ENCODE data around the gene BHMT.

BHMT gene
- 0 to 0.06 (median 0) reads per million in 9 experiments for total RNA-seq

GRCh38 chr5:79111387-79111959 lies at the start of gene BHMT:
BHMT (plus strand) TSS chr5:79111809; CDS start chr5:79111886, 77 bp downstream.
- Mint-ChIP-seq H3K9me3 (no peaks in the 10 kb centered on the region), H3K4me3 (no peak within 1 kb of the TSS), H3K4me1 (ENCODE audit: low read depth in 2 of 2) (peaks cover 0 to 2% of the 10 kb centered on the region in 2 donors), H3K36me3 (ENCODE audit: insufficient read depth) (peaks cover 3% of the 10 kb centered on the region), H3K27ac (no peak within 1 kb of the TSS), H3K27me3 (peaks cover 62 to 72% of the 10 kb centered on the region in 2 donors)
- ATAC-seq (replicated peaks) (no peak), DNase-seq (no peak)

- DNase-seq (no peak), ATAC-seq (replicated peaks) (no peak)
- H3K9me3 Mint-ChIP-seq: no peaks in the 10 kb centered on the region
- H3K36me3 Mint-ChIP-seq (ENCODE audit: insufficient read depth): peaks cover 2% of the 10 kb centered on the region
- no peak overlapping the region for H3K4me3 Mint-ChIP-seq
- no peaks in the 10 kb centered on the region for H3K4me1 Mint-ChIP-seq (ENCODE audit: low read depth in 2 of 2)
- H3K27ac Mint-ChIP-seq: no peak overlapping the region
- H3K27me3 Mint-ChIP-seq: peaks cover 30 to 39% of the 10 kb centered on the region in 2 donors
Observed at GRCh38 chr5:79062436-79062835, 49.2 kb upstream of the BHMT start.

- ATAC-seq (replicated peaks): no peak
- Mint-ChIP-seq H3K9me3 (no peaks in the 10 kb centered on the region), H3K27ac (no peak within 1 kb of the TSS), H3K27me3 (peaks cover 20 to 67% of the 10 kb centered on the region in 2 donors), H3K4me3 (no peak within 1 kb of the TSS), H3K36me3 (ENCODE audit: insufficient read depth) (peaks cover 2% of the 10 kb centered on the region), H3K4me1 (ENCODE audit: low read depth in 2 of 2) (peaks cover 0 to 1% of the 10 kb centered on the region in 2 donors)
- no peak for DNase-seq
Observed at GRCh38 chr5:79069488-79070349, 41.9 kb upstream of the BHMT start, which contains the start of the genes BHMT2 and DMGDH. BHMT2 (plus strand) TSS chr5:79069767; CDS start chr5:79069783, 16 bp downstream. DMGDH (minus strand) TSS chr5:79069674; CDS start chr5:79069620, 54 bp downstream.

GRCh38 chr5:79070350-79070667 lies 41.3 kb upstream of the BHMT start:
- H3K4me3 Mint-ChIP-seq: no peak overlapping the region
- H3K27ac Mint-ChIP-seq: no peak overlapping the region
- no peaks in the 10 kb centered on the region for H3K9me3 Mint-ChIP-seq
- peaks cover 2% of the 10 kb centered on the region for H3K36me3 Mint-ChIP-seq (ENCODE audit: insufficient read depth)
- H3K4me1 Mint-ChIP-seq (ENCODE audit: low read depth in 2 of 2): peaks cover 0 to 1% of the 10 kb centered on the region in 2 donors
- ATAC-seq (replicated peaks) (no peak), DNase-seq (no peak)
- H3K27me3 Mint-ChIP-seq: peaks cover 16 to 62% of the 10 kb centered on the region in 2 donors

- Mint-ChIP-seq H3K4me1 (ENCODE audit: low read depth in 2 of 2) (no peaks in the 10 kb centered on the region), H3K9me3 (no peaks in the 10 kb centered on the region), H3K27me3 (peaks cover 6 to 51% of the 10 kb centered on the region in 2 donors), H3K4me3 (no peak overlapping the region), H3K36me3 (ENCODE audit: insufficient read depth) (no peaks in the 10 kb centered on the region), H3K27ac (no peak overlapping the region)
- ATAC-seq (replicated peaks) (no peak), DNase-seq (no peak)
Observed at GRCh38 chr5:79074641-79075040, 37.0 kb upstream of the BHMT start.

GRCh38 chr5:79075646-79076426 lies 35.8 kb upstream of the BHMT start:
- Mint-ChIP-seq H3K4me3 (no peak overlapping the region), H3K4me1 (ENCODE audit: low read depth in 2 of 2) (no peaks in the 10 kb centered on the region), H3K9me3 (no peaks in the 10 kb centered on the region), H3K27me3 (peaks cover 5 to 40% of the 10 kb centered on the region in 2 donors), H3K27ac (no peak overlapping the region), H3K36me3 (ENCODE audit: insufficient read depth) (no peaks in the 10 kb centered on the region)
- ATAC-seq (replicated peaks): no peak
- DNase-seq: no peak

- Mint-ChIP-seq H3K4me1 (ENCODE audit: low read depth in 2 of 2) (no peaks in the 10 kb centered on the region), H3K36me3 (ENCODE audit: insufficient read depth) (no peaks in the 10 kb centered on the region), H3K27me3 (peaks cover 0 to 40% of the 10 kb centered on the region in 2 donors), H3K27ac (no peak overlapping the region), H3K9me3 (no peaks in the 10 kb centered on the region), H3K4me3 (no peak overlapping the region)
- ATAC-seq (replicated peaks) (no peak), DNase-seq (no peak)
Observed at GRCh38 chr5:79076819-79077218, 34.8 kb upstream of the BHMT start.

- Mint-ChIP-seq H3K27ac (no peak overlapping the region), H3K27me3 (peaks cover 0 to 31% of the 10 kb centered on the region in 2 donors), H3K36me3 (ENCODE audit: insufficient read depth) (no peaks in the 10 kb centered on the region), H3K4me1 (ENCODE audit: low read depth in 2 of 2) (no peaks in the 10 kb centered on the region), H3K9me3 (no peaks in the 10 kb centered on the region), H3K4me3 (no peak overlapping the region)
- ATAC-seq (replicated peaks) (no peak), DNase-seq (no peak)
Observed at GRCh38 chr5:79077680-79078365, 33.8 kb upstream of the BHMT start.

GRCh38 chr5:79080804-79081203 lies 30.8 kb upstream of the BHMT start:
- no peak overlapping the region for H3K4me3 Mint-ChIP-seq
- H3K27me3 Mint-ChIP-seq: peaks cover 1 to 24% of the 10 kb centered on the region in 2 donors
- no peaks in the 10 kb centered on the region for H3K4me1 Mint-ChIP-seq (ENCODE audit: low read depth in 2 of 2)
- no peak overlapping the region for H3K27ac Mint-ChIP-seq
- H3K9me3 Mint-ChIP-seq: no peaks in the 10 kb centered on the region
- H3K36me3 Mint-ChIP-seq (ENCODE audit: insufficient read depth): no peaks in the 10 kb centered on the region
- no peak for DNase-seq
- no peak for ATAC-seq (replicated peaks)

GRCh38 chr5:79081779-79082178 lies 29.8 kb upstream of the BHMT start:
- ATAC-seq (replicated peaks): no peak
- Mint-ChIP-seq H3K36me3 (ENCODE audit: insufficient read depth) (no peaks in the 10 kb centered on the region), H3K4me1 (ENCODE audit: low read depth in 2 of 2) (no peaks in the 10 kb centered on the region), H3K9me3 (no peaks in the 10 kb centered on the region), H3K27me3 (peaks cover 7 to 22% of the 10 kb centered on the region in 2 donors), H3K27ac (no peak overlapping the region), H3K4me3 (no peak overlapping the region)
- no peak for DNase-seq

- H3K4me1 Mint-ChIP-seq (ENCODE audit: low read depth in 2 of 2): no peaks in the 10 kb centered on the region
- ATAC-seq (replicated peaks): no peak
- no peak overlapping the region for H3K27ac Mint-ChIP-seq
- H3K9me3 Mint-ChIP-seq: no peaks in the 10 kb centered on the region
- peaks cover 16 to 18% of the 10 kb centered on the region in 2 donors for H3K27me3 Mint-ChIP-seq
- no peak overlapping the region for H3K4me3 Mint-ChIP-seq
- DNase-seq: no peak
- H3K36me3 Mint-ChIP-seq (ENCODE audit: insufficient read depth): no peaks in the 10 kb centered on the region
Observed at GRCh38 chr5:79086116-79086515, 25.5 kb upstream of the BHMT start.

- DNase-seq: no peak
- Mint-ChIP-seq H3K27me3 (peaks cover 10 to 17% of the 10 kb centered on the region in 2 donors), H3K4me1 (ENCODE audit: low read depth in 2 of 2) (no peaks in the 10 kb centered on the region), H3K36me3 (ENCODE audit: insufficient read depth) (no peaks in the 10 kb centered on the region), H3K27ac (no peak overlapping the region), H3K4me3 (no peak overlapping the region), H3K9me3 (no peaks in the 10 kb centered on the region)
- ATAC-seq (replicated peaks): no peak
Observed at GRCh38 chr5:79088507-79088906, 23.1 kb upstream of the BHMT start.

- H3K4me3 Mint-ChIP-seq: no peak overlapping the region
- H3K36me3 Mint-ChIP-seq (ENCODE audit: insufficient read depth): no peaks in the 10 kb centered on the region
Observed at GRCh38 chr5:79091064-79091463, 20.5 kb upstream of the BHMT start.

More at GRCh38 chr5:79091064-79091463, 20.5 kb upstream of the BHMT start:
- Mint-ChIP-seq H3K27me3 (peaks cover 13 to 17% of the 10 kb centered on the region in 2 donors), H3K9me3 (no peaks in the 10 kb centered on the region), H3K4me1 (ENCODE audit: low read depth in 2 of 2) (no peaks in the 10 kb centered on the region), H3K27ac (no peak overlapping the region)
- DNase-seq: no peak
- no peak for ATAC-seq (replicated peaks)

Measured in effector memory CD8-positive, alpha-beta T cell (primary cell).